ENCODE measurements around the gene CST6. TPM values are rescaled to one million over a fixed set of nuclear protein-coding genes. Genes with fewer than 3 reads are reported as not detected.

The CST6 gene
- total and polyA plus RNA-seq, 4 donors = not detected

- H3K4me3 ChIP-seq (ENCODE audit: low read depth in 1 of 3, low read length in 3 of 3) = no peak overlapping the region
- H3K9ac ChIP-seq (ENCODE audit: low read depth in 1 of 2, low read length in 2 of 2) = no peak overlapping the region
- no peaks in the 10 kb centered on the region for H3K9me3 ChIP-seq (ENCODE audit: control insufficient read depth in 4 of 4, low read length in 3 of 4)
- no peaks in the 10 kb centered on the region for H3K4me1 ChIP-seq (ENCODE audit: control insufficient read depth in 4 of 4, insufficient read depth in 4 of 4, low read length in 3 of 4)
- H3K36me3 ChIP-seq (ENCODE audit: control insufficient read depth in 4 of 4, insufficient read depth in 3 of 4, low read depth in 1 of 4, low read length in 3 of 4) = peaks cover 11 to 23% (median 18%) of the 10 kb centered on the region in 4 donors
- 84% methylated on average over 16 of the region's 16 CpGs for WGBS
- DNase-seq (ENCODE audit: low spot score) = no peak
- no peak overlapping the region for H3K27ac ChIP-seq (ENCODE audit: low read depth in 1 of 2, low read length in 2 of 2)
- no peak for TF ChIP-seq RAD21 (IDR thresholded peaks at IDR 0.05)
- no peak for TF ChIP-seq JUND (IDR thresholded peaks at IDR 0.05)
- TF ChIP-seq YY1 (IDR thresholded peaks at IDR 0.05) = no peak
- TF ChIP-seq, protein P1, sequence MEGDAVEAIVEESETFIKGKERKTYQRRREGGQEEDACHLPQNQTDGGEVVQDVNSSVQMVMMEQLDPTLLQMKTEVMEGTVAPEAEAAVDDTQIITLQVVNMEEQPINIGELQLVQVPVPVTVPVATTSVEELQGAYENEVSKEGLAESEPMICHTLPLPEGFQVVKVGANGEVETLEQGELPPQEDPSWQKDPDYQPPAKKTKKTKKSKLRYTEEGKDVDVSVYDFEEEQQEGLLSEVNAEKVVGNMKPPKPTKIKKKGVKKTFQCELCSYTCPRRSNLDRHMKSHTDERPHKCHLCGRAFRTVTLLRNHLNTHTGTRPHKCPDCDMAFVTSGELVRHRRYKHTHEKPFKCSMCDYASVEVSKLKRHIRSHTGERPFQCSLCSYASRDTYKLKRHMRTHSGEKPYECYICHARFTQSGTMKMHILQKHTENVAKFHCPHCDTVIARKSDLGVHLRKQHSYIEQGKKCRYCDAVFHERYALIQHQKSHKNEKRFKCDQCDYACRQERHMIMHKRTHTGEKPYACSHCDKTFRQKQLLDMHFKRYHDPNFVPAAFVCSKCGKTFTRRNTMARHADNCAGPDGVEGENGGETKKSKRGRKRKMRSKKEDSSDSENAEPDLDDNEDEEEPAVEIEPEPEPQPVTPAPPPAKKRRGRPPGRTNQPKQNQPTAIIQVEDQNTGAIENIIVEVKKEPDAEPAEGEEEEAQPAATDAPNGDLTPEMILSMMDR (IDR thresholded peaks at IDR 0.05; ENCODE audit: low read depth, low read length, missing input control) = no peak
- no peak for TF ChIP-seq FOXA1 (IDR thresholded peaks at IDR 0.05)
- TF ChIP-seq ATF3 (IDR thresholded peaks at IDR 0.05) = no peak
- TF ChIP-seq, protein P2, sequence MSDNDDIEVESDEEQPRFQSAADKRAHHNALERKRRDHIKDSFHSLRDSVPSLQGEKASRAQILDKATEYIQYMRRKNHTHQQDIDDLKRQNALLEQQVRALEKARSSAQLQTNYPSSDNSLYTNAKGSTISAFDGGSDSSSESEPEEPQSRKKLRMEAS (IDR thresholded peaks at IDR 0.05) = no peak
- no peak for TF ChIP-seq HNF4A (conservative IDR thresholded peaks at IDR 0.05)
- TF ChIP-seq, protein P3, sequence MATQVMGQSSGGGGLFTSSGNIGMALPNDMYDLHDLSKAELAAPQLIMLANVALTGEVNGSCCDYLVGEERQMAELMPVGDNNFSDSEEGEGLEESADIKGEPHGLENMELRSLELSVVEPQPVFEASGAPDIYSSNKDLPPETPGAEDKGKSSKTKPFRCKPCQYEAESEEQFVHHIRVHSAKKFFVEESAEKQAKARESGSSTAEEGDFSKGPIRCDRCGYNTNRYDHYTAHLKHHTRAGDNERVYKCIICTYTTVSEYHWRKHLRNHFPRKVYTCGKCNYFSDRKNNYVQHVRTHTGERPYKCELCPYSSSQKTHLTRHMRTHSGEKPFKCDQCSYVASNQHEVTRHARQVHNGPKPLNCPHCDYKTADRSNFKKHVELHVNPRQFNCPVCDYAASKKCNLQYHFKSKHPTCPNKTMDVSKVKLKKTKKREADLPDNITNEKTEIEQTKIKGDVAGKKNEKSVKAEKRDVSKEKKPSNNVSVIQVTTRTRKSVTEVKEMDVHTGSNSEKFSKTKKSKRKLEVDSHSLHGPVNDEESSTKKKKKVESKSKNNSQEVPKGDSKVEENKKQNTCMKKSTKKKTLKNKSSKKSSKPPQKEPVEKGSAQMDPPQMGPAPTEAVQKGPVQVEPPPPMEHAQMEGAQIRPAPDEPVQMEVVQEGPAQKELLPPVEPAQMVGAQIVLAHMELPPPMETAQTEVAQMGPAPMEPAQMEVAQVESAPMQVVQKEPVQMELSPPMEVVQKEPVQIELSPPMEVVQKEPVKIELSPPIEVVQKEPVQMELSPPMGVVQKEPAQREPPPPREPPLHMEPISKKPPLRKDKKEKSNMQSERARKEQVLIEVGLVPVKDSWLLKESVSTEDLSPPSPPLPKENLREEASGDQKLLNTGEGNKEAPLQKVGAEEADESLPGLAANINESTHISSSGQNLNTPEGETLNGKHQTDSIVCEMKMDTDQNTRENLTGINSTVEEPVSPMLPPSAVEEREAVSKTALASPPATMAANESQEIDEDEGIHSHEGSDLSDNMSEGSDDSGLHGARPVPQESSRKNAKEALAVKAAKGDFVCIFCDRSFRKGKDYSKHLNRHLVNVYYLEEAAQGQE (IDR thresholded peaks at IDR 0.05) = no peak
- no peak for TF ChIP-seq GABPA (IDR thresholded peaks at IDR 0.05 in 1 of 2, conservative IDR thresholded peaks at IDR 0.05 in 1 of 2)
- TF ChIP-seq FOXA2 (IDR thresholded peaks at IDR 0.05) = no peak
- TF ChIP-seq RXRA (IDR thresholded peaks at IDR 0.05) = no peak
- TF ChIP-seq NR2F2 (IDR thresholded peaks at IDR 0.05) = no peak
- no peak for TF ChIP-seq TAF1 (conservative IDR thresholded peaks at IDR 0.05)
- TF ChIP-seq HNF4G (IDR thresholded peaks at IDR 0.05) = no peak
- no peak for TF ChIP-seq SP1 (IDR thresholded peaks at IDR 0.05)
- no peak for TF ChIP-seq EGR1 (IDR thresholded peaks at IDR 0.05; ENCODE audit: low read depth in 2 of 2)
- TF ChIP-seq ZBTB33 (IDR thresholded peaks at IDR 0.05) = no peak
- H3K27me3 ChIP-seq (ENCODE audit: control insufficient read depth in 4 of 4, insufficient read depth in 4 of 4, low read length in 3 of 4) = no peaks in the 10 kb centered on the region
These were observed 29.6 kb upstream of the CST6 start for GRCh38 chr11:65981972-65982823.

Data from liver (tissue), 9 donors.